22Rv1 (cell line): Measurements from ENCODE around the gene TRIM2.

Source experiments
- H3K27ac ChIP-seq: fragments of 450-650 bp; 2 replicates; pipeline ENCODE4 v1.5.1; 2017
- ZFX ChIP-seq: fragments of 450-650 bp; IDR thresholded peaks from 2 replicates; pipeline ENCODE4 v1.6.1; 2017; ENCODE audit warnings: antibody characterized with exemption, borderline replicate concordance
- TF ChIP-seq, protein P1 (sequence below): fragments of 450-650 bp; IDR thresholded peaks from 2 replicates; pipeline ENCODE4 v1.5.1; 2017; ENCODE audit warnings: mild to moderate bottlenecking

The TRIM2 gene

DNA sequence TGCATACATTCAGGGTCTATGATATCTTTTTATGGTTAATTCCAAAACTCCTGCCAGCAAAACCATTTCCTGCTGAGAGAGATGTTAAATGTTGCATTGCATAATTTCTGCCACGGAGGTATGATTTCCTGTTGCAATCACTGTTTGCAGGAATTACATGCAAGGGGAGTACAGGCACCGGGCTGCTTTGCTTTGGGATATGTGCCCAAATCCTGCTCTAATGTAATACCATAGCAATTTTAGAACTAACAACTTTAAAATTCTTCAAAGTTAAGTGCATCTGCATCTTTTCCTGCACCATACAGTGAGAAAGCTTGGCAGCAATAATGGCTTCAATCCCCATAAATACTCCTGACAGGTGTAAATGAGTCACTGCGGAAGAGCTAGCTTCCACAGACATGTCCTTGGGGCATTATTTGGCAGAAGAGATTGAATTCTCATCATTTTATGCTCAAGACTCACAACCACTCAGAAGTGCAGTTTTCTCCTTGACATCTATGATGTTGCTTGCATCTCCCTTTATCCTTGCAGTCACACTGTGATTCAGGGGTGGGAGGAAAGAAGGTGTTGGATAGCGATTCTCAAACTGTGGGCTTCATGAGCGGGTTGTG is 29.6 kb downstream of the TRIM2 start:
- no peak overlapping the region for H3K27ac ChIP-seq
- TF ChIP-seq, protein P1, sequence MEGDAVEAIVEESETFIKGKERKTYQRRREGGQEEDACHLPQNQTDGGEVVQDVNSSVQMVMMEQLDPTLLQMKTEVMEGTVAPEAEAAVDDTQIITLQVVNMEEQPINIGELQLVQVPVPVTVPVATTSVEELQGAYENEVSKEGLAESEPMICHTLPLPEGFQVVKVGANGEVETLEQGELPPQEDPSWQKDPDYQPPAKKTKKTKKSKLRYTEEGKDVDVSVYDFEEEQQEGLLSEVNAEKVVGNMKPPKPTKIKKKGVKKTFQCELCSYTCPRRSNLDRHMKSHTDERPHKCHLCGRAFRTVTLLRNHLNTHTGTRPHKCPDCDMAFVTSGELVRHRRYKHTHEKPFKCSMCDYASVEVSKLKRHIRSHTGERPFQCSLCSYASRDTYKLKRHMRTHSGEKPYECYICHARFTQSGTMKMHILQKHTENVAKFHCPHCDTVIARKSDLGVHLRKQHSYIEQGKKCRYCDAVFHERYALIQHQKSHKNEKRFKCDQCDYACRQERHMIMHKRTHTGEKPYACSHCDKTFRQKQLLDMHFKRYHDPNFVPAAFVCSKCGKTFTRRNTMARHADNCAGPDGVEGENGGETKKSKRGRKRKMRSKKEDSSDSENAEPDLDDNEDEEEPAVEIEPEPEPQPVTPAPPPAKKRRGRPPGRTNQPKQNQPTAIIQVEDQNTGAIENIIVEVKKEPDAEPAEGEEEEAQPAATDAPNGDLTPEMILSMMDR, result no peak
- TF ChIP-seq ZFX, result no peak

DNA sequence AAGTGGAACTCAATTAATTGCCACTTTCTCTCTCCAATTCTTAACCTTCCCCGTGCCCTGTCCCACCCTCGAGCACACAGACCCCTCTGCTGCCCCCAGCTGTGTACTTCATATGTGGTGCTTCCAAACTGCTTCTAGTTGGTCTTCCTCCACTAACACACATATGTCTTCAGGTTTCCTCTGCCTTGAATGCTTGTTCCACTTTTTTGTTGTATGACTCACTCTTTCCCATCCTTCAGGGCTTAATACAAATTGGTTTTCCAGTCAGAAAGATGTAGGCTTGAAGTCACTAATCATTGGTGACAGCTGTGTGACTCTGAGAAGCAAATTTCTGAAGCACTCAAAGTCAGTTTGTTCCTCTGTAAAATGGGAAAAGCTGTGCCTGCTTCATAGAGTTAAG is 30.6 kb downstream of the TRIM2 start:
- TF ChIP-seq, protein P1, result no peak
- TF ChIP-seq ZFX, result no peak

DNA sequence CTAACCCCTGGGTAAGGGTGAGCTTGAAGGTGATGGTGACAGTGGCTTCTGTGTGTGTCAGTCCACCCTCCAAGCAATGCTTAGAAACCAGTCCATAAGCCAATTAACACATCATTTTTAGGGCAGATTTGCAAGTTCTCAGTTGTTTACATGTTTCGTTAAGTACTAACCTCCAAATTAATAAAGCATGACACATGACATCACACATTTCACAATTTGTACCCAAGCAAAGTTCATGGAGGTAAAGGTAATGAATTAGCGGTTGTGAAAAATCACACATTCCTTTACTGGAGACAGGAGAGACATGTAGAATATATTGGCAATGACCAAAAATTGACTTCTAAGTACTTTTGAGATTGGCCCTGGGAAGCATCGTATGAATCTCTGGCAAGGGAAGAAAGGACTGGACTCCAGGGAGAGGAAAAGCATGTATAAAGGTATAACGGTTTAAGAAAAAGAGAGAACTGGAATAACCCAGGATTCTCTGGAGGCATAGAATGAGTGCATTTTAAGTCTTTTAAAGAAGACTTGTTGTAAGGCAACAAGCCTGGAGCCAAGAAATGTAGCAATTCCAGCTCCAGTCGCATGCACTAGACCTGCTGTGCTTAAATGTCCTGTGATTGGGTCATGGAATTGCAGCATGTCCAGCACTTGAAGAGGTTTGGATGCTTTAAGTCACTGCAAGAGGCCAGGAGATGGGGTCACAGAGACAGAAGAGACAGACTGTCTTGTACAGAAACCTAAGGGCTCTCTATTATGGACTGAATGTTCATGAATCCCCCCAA is 34.1 kb downstream of the TRIM2 start:
- no peak for TF ChIP-seq ZFX
- TF ChIP-seq, protein P1, result no peak

More for the DNA sequence above, 30.6 kb downstream of the TRIM2 start:
- no peak overlapping the region for H3K27ac ChIP-seq

DNA sequence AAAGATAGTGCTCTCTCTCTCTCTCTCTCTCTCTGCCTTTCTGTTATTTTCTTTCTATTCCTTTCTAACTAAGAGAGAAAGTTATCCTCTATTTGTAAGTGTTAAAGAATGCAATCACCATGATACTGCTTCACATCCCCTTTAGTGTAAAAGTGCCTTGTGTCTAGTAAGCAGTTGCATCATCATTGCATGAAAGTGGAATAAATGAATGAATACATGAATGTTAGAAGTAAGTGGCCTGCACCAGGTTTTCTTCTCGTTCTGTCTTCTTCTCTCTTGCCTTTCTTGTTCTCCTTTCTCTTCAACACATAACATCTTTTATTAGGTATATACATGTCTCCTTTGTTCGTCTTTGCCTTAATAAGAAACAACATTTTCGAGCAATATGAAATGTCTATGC is 35.2 kb downstream of the TRIM2 start:
- H3K27ac ChIP-seq, result no peak overlapping the region
- TF ChIP-seq, protein P1, result no peak
- no peak for TF ChIP-seq ZFX

More for the DNA sequence above, 34.1 kb downstream of the TRIM2 start:
- H3K27ac ChIP-seq, result no peak overlapping the region

DNA sequence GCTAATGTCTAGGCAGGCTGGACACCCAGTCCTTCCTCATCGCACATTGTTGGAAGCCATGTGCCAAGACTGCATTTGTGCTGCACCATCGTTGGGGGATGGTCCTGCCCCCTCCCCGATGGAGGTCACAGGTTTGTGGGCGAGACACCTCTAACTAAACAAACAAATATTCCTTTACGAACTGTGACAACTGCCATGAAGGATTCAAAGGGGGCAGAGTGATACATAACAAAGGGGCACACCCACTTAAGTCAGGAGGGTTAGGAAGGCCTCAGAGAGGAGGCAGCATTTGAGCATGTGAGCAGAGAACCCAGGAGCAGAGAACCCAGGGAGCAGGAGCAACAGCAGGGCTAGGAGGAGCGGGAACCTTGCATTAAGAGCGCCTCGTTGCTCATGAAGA is 37.1 kb downstream of the TRIM2 start:
- no peak overlapping the region for H3K27ac ChIP-seq

DNA sequence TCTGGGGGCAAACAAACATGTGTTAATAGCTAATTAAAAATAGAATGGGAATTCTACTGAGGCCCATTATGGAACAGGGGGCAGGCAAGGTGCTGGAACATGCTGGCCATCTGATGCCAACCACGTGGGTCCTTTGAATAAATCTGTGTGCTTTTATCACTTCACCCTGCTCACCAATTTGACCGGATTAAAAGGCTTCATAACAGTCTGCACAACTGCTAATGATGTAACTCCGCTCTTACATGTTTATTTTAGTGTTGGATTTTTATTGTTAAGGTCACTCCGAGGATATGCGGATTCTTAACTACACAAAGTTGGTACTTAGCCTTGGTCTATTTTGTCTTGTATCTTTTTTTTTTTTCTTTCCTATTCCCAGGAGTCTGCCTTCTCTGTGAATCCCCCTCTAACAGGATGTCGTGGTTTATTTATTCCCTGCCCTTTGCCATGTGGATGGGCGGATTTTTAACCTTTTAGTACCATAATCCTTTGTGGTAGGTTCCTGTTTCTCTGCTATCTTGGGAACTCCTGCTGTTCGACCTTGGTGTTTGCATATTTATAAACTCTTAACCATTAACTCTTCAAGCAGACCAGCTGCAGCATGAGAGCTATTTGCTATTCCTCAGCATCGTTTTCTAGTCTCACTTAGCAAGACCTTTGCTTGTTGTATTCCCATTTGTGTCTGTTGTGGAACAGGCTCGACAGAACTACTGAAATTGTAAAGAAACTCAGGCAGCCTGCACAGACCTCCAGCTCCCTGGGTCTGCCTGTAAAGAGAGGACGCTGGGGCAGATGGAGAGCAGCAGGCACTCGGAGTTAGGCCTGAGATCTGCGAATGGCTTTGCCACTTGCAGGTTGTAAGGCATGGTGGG is 38.0 kb downstream of the TRIM2 start:
- TF ChIP-seq, protein P1, result no peak
- TF ChIP-seq ZFX, result no peak
- H3K27ac ChIP-seq, result no peak overlapping the region

More for the DNA sequence above, 37.1 kb downstream of the TRIM2 start:
- TF ChIP-seq ZFX, result no peak
- TF ChIP-seq, protein P1, result no peak
